Type B pancreatic cell (in vitro differentiated cells): ENCODE data around the gene NBR1. TPM values are rescaled to one million over a fixed set of nuclear protein-coding genes. Genes with fewer than 3 reads are reported as not detected.
A peak's percentile ranks its signal among the peaks of the same experiment; 100 is the strongest.
"Not testable (repeated sequence)": the region's sequence is repeated elsewhere in the genome, so short reads cannot be mapped to it uniquely, and the experiment has no call there.

Source experiments
- DNase-seq: peaks from one replicate; pipeline ENCODE4 v3.0.0; 2021; ENCODE audit warnings: mixed read lengths; ENCODE audit not compliant: unreplicated experiment; ENCODE audit errors: extremely low spot score
- H3K27ac Mint-ChIP-seq: 2 replicates; pipeline ENCODE4 v1.8.0; 2021; ENCODE audit warnings: mild to moderate bottlenecking, mixed read lengths
- H3K27me3 Mint-ChIP-seq: 2 replicates; pipeline ENCODE4 v1.8.0; 2021; ENCODE audit warnings: mixed read lengths
- H3K36me3 Mint-ChIP-seq: 2 replicates; pipeline ENCODE4 v1.8.0; 2021; ENCODE audit warnings: mixed read lengths
- H3K4me1 Mint-ChIP-seq: one replicate; pipeline ENCODE4 v1.8.0; 2021; ENCODE audit warnings: mixed read lengths; ENCODE audit not compliant: unreplicated experiment
- H3K4me3 Mint-ChIP-seq: 2 replicates; pipeline ENCODE4 v1.8.0; 2021; ENCODE audit warnings: mild to moderate bottlenecking, mixed read lengths
- H3K9me3 Mint-ChIP-seq: 2 replicates; pipeline ENCODE4 v1.8.0; 2021; ENCODE audit warnings: mixed read lengths
- CTCF ChIP-seq: fragments of 200-600 bp; sonication (generic); conservative IDR thresholded peaks from 2 replicates; pipeline ENCODE4 v1.5.0; 2021; ENCODE audit warnings: antibody characterized with exemption, mild to moderate bottlenecking
- total RNA-seq: library from RNA; stranded (reverse); gene quantifications from 2 replicates; pipeline ENCODE4 v1.2.1, GENCODE V29; 2021; ENCODE audit warnings: low replicate concordance

Gene NBR1
- total RNA-seq, 1 donor from 2014 or later = 60.8 TPM

- no peak for TF ChIP-seq CTCF
- H3K9me3 Mint-ChIP-seq = no peaks in the 10 kb centered on the region
- H3K27ac Mint-ChIP-seq = peak overlapping the region; percentile 44
- peaks cover 16% of the 10 kb centered on the region for H3K36me3 Mint-ChIP-seq
- peak overlapping the region; percentile 11 for H3K4me3 Mint-ChIP-seq
- DNase-seq = no peak
- no peaks in the 10 kb centered on the region for H3K27me3 Mint-ChIP-seq
- peaks cover 19% of the 10 kb centered on the region for H3K4me1 Mint-ChIP-seq
These were observed 4.5 kb downstream of the NBR1 start for GRCh38 chr17:43175213-43176118.

- peaks cover 19% of the 10 kb centered on the region for H3K4me1 Mint-ChIP-seq
- peak overlapping the region; percentile 14 for H3K27ac Mint-ChIP-seq
- peak overlapping the region; percentile 49 for H3K4me3 Mint-ChIP-seq
- H3K36me3 Mint-ChIP-seq = peaks cover 16% of the 10 kb centered on the region
- no peaks in the 10 kb centered on the region for H3K27me3 Mint-ChIP-seq
- no peak for DNase-seq
- no peak for TF ChIP-seq CTCF
- no peaks in the 10 kb centered on the region for H3K9me3 Mint-ChIP-seq
These were observed 5.1 kb downstream of the NBR1 start for GRCh38 chr17:43176119-43176570.

GRCh38 chr17:43183921-43184320 is 12.9 kb downstream of the NBR1 start:
- DNase-seq = no peak
- Mint-ChIP-seq H3K27ac (no peak overlapping the region), H3K27me3 (no peaks in the 10 kb centered on the region), H3K9me3 (no peaks in the 10 kb centered on the region), H3K36me3 (peaks cover 10% of the 10 kb centered on the region), H3K4me1 (no peaks in the 10 kb centered on the region), H3K4me3 (no peak overlapping the region)
- no peak for TF ChIP-seq CTCF

GRCh38 chr17:43186656-43187055 is 15.6 kb downstream of the NBR1 start:
- not testable (repeated sequence) for H3K4me3 Mint-ChIP-seq, H3K9me3 Mint-ChIP-seq, H3K27ac Mint-ChIP-seq, H3K27me3 Mint-ChIP-seq, H3K4me1 Mint-ChIP-seq, DNase-seq
- peaks cover 18% of the 10 kb centered on the region for H3K36me3 Mint-ChIP-seq

GRCh38 chr17:43193251-43193650 is 22.2 kb downstream of the NBR1 start:
- Mint-ChIP-seq H3K27me3 (no peaks in the 10 kb centered on the region), H3K36me3 (peaks cover 25% of the 10 kb centered on the region), H3K4me3 (no peak overlapping the region), H3K4me1 (no peaks in the 10 kb centered on the region), H3K27ac (no peak overlapping the region), H3K9me3 (no peaks in the 10 kb centered on the region)
- DNase-seq = no peak
- TF ChIP-seq CTCF = no peak

GRCh38 chr17:43199633-43200032 is 28.6 kb downstream of the NBR1 start:
- H3K9me3 Mint-ChIP-seq = no peaks in the 10 kb centered on the region
- DNase-seq = no peak
- no peak overlapping the region for H3K27ac Mint-ChIP-seq
- no peak for TF ChIP-seq CTCF
- no peaks in the 10 kb centered on the region for H3K27me3 Mint-ChIP-seq
- H3K4me3 Mint-ChIP-seq = no peak overlapping the region
- H3K4me1 Mint-ChIP-seq = no peaks in the 10 kb centered on the region
- peaks cover 29% of the 10 kb centered on the region for H3K36me3 Mint-ChIP-seq
